ENCODE measurements around the gene KREMEN1.

Gene KREMEN1

GRCh38 chr22:29195118-29195963 is 122.5 kb downstream of the KREMEN1 start:
- DNase-seq: no peak

GRCh38 chr22:29195964-29196666 is 123.3 kb downstream of the KREMEN1 start:
- DNase-seq: no peak

GRCh38 chr22:29197096-29197495 is 124.3 kb downstream of the KREMEN1 start:
- no peak for DNase-seq

- DNase-seq: no peak
Measured at GRCh38 chr22:29198240-29198639, 125.4 kb downstream of the KREMEN1 start.

- no peak for DNase-seq
Measured at GRCh38 chr22:29199702-29200400, 127.0 kb downstream of the KREMEN1 start.

- DNase-seq: no peak
Measured at GRCh38 chr22:29200901-29201300, 128.1 kb downstream of the KREMEN1 start.

- DNase-seq: no peak
Measured at GRCh38 chr22:29201782-29202181, 128.9 kb downstream of the KREMEN1 start.

- DNase-seq: peak; percentile 42
Measured at GRCh38 chr22:29202212-29203192, 129.7 kb downstream of the KREMEN1 start.

GRCh38 chr22:29203488-29204454 is 130.9 kb downstream of the KREMEN1 start:
- no peak for DNase-seq

- DNase-seq: no peak
Measured at GRCh38 chr22:29204455-29205183, 131.8 kb downstream of the KREMEN1 start.

- no peak for DNase-seq
Measured at GRCh38 chr22:29205252-29205593, 132.4 kb downstream of the KREMEN1 start.

GRCh38 chr22:29205594-29206371 is 132.9 kb downstream of the KREMEN1 start, which contains the start of gene EMID1:
Gene EMID1, plus strand, starts transcription at chr22:29205896. Its CDS starts 143 bp downstream, at chr22:29206039.
- no peak for DNase-seq

- DNase-seq: no peak
Measured at GRCh38 chr22:29206372-29207242, 133.8 kb downstream of the KREMEN1 start.

- DNase-seq: no peak
Measured at GRCh38 chr22:29207243-29207550, 134.4 kb downstream of the KREMEN1 start.

GRCh38 chr22:29207562-29208501 is 135.0 kb downstream of the KREMEN1 start:
- DNase-seq: no peak

GRCh38 chr22:29208502-29208862 is 135.6 kb downstream of the KREMEN1 start:
- DNase-seq: no peak

GRCh38 chr22:29208879-29209623 is 136.2 kb downstream of the KREMEN1 start:
- DNase-seq: no peak

Data from NCI-H1092 treated with DMSO at 0.1 percent for 48 hours (cell line).